OCI-M2 (cell line): ENCODE measurements around the gene NTRK2.

ENCODE experiments used
- DNase-seq: peaks from one replicate; lab custom pipeline; 2025; ENCODE audit not compliant: unreplicated experiment; lab: John Stamatoyannopoulos, UW

NTRK2 gene

DNA sequence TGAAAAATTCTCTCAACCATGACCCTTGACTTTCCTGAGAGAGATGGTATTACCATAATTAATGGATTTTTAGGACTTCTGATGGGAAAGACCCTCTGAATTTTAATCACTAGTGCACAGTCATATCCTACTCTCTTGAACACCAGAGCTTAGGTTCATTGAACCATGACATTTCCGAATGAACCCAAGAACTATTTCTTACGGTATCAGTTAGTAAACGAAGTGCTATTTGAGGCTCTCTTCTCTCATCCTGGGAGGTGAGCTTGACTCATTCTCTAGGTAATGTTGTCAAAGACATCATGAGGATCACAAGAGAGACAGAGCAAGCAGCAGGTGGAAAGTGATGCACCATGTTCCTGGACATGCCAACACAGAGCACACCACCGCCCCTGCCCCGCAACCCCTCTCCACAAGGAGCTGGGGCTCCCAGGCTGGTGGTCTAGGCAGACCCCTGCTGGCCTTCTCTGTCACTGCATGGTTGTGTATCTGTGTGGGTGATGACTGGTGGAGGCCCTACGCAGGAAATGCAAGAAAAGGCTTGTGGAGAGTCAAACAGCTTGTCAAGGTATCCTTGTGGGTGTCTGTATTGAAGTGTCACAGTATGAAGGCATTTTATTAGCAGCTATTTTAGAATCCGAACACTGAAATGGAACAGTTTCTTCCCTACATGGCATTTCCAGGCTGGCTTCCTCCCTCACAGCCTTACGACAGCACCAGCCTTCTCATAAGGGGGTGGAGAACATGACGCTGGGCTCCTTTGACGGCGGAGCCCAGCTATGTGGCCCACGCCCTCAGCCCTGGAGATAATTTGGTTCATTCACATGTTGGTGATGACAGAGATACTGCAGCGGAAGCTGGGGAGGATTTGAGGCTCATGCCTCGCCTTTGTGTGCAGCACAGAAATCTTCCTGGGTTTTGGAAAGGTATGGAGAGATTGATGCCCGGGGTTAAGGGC lies 297.6 kb downstream of the NTRK2 start:
- DNase-seq, result no peak

GRCh38 chr9:84969084-84969483 lies 299.6 kb downstream of the NTRK2 start:
- no peak for DNase-seq

DNA sequence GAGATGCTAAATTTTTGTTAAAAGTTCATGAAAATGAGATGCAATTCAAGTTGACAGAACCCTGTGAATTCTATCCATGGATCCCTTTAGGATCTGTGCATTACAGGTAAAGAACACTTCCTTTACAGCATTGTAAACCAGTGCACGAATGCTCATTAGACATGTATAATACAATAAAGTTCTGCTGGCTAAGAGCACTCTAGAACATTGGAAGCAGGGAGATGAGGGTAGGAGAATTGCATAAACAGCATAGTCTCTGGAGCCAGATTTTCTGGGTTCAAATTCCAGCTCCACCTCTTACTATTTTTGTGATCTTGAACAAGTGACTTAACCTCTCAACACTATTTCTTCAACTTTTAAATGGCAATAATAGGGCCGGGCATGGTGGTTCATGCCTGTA lies 300.2 kb downstream of the NTRK2 start:
- DNase-seq, result no peak

GRCh38 chr9:84970432-84970831 lies 300.9 kb downstream of the NTRK2 start:
- no peak for DNase-seq

- no peak for DNase-seq
These were observed 302.0 kb downstream of the NTRK2 start for GRCh38 chr9:84971571-84971970.

GRCh38 chr9:84974258-84974657 lies 304.7 kb downstream of the NTRK2 start:
- no peak for DNase-seq

DNA sequence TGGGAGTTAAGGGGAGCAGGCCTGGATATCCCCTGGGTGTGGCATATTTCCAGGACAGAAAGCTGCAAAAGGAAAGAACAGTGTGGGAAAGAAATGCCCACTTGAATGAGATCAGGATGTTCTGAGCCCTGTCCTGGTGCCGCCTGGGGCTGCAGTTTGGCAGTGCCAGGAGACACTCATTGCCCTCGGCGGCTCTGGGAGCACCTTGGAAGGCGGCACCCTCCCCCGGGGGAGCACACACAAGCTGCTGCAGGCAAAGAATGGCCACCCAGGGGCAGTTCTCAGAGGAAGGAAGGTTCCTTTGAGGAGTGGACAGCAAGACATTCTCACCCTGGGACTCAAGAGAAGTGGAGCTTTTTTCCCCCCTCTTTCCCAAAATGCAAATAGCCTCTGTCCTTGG lies 305.3 kb downstream of the NTRK2 start:
- DNase-seq, result no peak

DNA sequence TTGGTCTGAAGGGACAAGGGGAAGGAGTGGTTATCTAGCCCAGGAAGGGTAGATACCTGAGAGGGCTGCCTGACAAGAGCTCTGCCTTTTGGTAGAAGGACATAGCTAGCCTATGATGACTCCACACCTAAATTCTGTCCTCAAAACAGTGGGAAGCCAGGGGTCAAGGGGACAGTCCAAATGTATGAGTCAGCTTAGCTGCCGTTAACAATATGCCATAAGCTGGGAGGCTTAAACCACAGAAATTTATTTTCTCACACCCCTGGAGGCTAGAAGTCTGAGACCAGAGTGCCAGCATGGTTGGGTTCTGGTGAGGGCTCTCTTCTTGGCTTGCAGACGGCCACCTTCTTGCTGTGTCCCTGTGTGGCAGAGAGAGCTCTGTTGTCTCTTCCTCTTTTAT lies 306.4 kb downstream of the NTRK2 start:
- DNase-seq, result no peak

DNA sequence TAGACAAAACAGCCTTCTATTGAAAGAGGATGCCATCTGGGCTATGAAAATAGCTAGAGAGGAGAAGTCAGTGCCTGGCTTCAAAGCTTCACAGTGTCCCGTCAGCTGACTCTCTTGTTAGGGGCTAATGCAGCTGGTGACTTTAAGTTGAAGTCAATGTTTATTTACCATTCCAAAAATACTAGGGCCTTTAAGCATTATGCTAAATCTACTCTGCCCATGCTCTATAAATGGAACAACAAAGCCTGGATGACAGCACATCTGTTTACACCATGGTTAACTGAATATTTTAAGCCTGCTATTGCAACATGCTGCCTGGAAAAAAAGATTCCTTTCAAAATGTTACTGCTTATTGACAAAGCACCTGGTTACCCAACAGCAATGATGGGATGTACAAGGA lies 309.1 kb downstream of the NTRK2 start:
- no peak for DNase-seq

DNA sequence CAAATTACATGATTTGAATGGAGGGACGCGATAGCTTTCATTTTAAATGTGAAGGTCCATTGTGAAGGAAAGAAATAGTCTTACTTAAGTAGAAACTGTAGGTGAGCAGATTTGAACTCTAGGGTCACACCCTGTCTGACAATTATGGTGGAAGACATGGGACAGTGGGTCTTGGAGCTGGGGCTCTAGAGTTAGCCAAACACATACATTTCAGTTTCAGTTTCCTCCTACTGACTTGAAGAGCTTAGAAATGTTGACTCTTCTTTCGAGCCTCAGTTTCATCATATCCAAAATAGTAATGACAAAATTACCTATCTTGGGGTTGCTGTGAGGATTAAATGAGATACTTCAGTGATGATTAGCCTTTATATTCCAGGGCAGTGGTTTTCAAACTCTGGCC lies 314.2 kb downstream of the NTRK2 start:
- no peak for DNase-seq

DNA sequence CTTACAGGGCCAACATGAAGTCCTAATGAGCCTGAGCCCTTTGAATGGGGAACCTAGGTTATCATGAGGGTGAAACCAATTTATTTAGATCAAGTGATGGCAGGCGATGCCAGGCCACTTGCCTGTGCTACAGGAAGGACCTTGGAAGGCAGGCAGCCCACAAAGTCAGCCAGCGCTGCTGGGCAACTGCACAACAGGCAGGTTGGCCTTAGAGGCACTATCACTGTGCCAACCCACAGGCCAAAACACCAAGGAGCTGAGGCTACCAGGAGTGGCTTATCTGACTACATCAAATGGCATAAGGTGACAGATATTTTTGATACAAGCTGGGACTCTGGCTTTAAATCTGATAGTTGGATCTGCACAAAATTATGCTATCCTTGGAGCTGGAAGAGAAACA lies 319.1 kb downstream of the NTRK2 start:
- no peak for DNase-seq

DNA sequence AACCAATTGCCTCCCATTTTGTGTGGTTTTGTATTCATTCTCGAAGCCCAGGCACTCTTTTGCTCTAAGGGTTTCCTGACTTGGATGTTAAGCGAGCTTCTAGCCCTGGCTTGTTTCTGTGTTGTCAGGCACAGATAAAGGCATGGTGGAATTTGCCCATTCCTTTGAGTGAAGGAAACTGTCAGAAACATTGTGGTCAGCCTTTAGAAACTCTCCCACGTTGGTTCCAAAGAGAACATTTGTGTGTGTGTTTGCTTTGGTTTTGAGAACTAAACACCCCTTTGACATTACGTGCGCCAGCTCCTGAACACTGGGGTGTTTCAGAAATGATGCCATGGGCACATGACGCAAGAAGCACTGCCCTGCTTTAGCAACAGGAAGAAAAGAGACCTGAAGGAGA lies 320.9 kb downstream of the NTRK2 start:
- no peak for DNase-seq

DNA sequence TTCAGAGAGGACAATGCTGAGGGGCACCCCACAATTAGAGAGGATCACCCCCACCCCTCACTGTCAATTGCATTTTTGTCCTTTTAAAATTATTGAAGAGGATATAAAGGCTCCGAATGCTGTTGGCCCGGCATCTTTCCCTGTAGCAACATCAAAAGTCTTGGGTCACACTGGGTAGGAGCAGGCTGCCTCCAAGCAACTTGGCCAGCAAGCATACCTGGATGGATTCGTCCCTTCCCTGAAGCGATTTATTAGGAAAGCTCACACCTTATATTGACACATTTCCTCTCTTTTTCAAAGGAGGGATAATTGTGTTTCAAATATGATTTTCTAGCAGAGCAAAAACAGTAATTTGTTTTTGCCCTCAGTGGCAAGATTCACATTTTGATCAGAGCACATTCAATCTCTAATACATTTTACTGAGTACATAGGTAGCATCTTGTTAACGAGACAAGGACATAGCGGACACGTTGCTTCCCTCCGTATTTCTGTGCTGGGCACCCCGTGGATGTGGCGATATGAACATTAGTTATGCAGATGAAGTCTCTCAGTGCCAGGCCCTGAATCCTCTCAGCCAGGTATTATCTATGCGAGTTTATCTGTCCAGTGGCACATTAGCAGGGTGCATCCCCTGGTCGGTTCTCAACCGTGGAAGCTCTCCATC lies 321.5 kb downstream of the NTRK2 start:
- no peak for DNase-seq

DNA sequence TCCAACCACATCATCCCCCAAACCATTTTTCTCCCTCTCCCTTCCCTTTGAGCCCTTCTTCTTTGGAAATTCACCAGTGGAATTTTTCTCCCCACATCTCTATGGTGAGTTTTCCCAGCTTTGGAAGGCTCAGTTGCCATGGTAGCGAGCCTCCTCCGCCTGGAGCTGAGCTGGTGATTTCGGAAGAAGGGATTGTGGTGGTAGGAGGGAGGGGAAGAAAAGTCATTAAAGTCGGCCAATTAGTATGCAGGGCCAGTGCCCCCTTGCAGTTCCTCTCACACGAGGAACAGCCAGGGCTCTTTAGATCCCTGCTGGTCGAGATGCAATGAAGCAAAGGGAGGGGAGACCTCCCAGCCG lies 322.0 kb downstream of the NTRK2 start:
- DNase-seq, result no peak

GRCh38 chr9:84992381-84992780 lies 322.9 kb downstream of the NTRK2 start:
- DNase-seq, result no peak

GRCh38 chr9:84993105-84993504 lies 323.6 kb downstream of the NTRK2 start:
- DNase-seq, result no peak

DNA sequence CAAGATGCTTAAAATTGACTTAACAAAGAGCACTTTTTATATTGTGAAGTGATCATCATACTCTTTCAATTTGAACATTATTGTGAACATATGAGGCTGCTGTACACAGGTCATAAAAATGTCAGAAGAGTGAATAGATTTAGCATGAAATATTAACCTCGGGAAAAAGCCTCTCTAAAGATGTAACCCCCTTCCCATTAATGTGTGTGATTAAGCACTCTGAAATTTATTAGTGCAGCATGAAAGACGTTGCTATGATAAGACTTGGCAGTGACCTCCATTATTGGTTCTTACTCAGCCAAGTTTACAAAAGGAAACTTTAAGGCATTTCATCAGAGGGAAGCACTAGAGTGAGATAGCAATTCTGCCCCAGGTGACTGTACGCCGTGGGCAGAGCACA lies 326.5 kb downstream of the NTRK2 start:
- DNase-seq, result no peak

- no peak for DNase-seq
These were observed 327.2 kb downstream of the NTRK2 start for GRCh38 chr9:84996716-84997115.

GRCh38 chr9:84997472-84997871 lies 327.9 kb downstream of the NTRK2 start:
- no peak for DNase-seq

GRCh38 chr9:84998639-84999038 lies 329.1 kb downstream of the NTRK2 start:
- no peak for DNase-seq

GRCh38 chr9:84999788-85000187 lies 330.3 kb downstream of the NTRK2 start:
- no peak for DNase-seq

DNA sequence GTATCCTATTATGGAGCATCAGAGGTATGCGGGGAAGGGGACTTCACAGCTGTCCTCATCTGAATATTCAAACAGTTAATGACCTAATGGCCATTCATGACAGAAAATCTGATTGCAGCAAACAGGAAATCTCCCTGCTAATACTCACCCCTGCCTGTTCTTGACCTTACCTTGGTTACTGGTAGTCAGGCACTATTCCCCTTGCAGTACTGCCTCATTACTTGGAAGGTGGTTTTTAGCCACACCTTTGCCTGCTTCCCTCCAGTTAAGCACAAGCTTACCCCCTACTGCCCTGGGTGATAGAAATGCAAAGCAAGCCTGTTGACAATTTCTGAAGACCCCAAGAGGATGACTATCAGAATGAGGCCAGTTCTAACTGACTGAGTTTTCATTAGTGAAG lies 332.4 kb downstream of the NTRK2 start:
- no peak for DNase-seq
